HG02623 (cell line): ENCODE results near the gene CSAG1.
"Not testable (repeated sequence)": the region's sequence is repeated elsewhere in the genome, so short reads cannot be mapped to it uniquely, and the experiment has no call there.

ENCODE experiments used
- ATAC-seq: cut with Tn5 transposase; IDR thresholded peaks from one replicate; pipeline ENCODE4 v1.9.1; 2021; ENCODE audit warnings: moderate library complexity; ENCODE audit not compliant: unreplicated experiment

The CSAG1 gene

GRCh38 chrX:152733261-152733975 is at the start of gene CSAG1, which contains the start of gene MAGEA12:
CSAG1 (minus strand) TSS chrX:152733721; CDS start chrX:152732460, 1,261 bp downstream.
MAGEA12 (plus strand) TSS chrX:152733757; CDS start chrX:152736162, 2,405 bp downstream.
- no peak for ATAC-seq

- ATAC-seq = not testable (repeated sequence)
Measured at GRCh38 chrX:152769549-152770289, 36.2 kb upstream of the CSAG1 start, which contains the start of gene MAGEA6. MAGEA6 (minus strand) TSS chrX:152769689; CDS start chrX:152767650, 2,039 bp downstream.

GRCh38 chrX:152766562-152766961 is 33.0 kb upstream of the CSAG1 start:
- ATAC-seq = not testable (repeated sequence)

GRCh38 chrX:152761582-152761981 is 28.1 kb upstream of the CSAG1 start:
- ATAC-seq = not testable (repeated sequence)

GRCh38 chrX:152759544-152759943 is 26.0 kb upstream of the CSAG1 start:
- ATAC-seq = not testable (repeated sequence)

- not testable (repeated sequence) for ATAC-seq
Measured at GRCh38 chrX:152758918-152759317, 25.4 kb upstream of the CSAG1 start, which contains the start of gene CSAG3. CSAG3 (plus strand) TSS chrX:152759218.

- not testable (repeated sequence) for ATAC-seq
Measured at GRCh38 chrX:152754871-152755270, 21.4 kb upstream of the CSAG1 start.

GRCh38 chrX:152753686-152754650 is 20.4 kb upstream of the CSAG1 start, which contains the start of gene MAGEA2:
MAGEA2 (minus strand) TSS chrX:152753842; CDS start chrX:152751363, 2,479 bp downstream.
- not testable (repeated sequence) for ATAC-seq

- no peak for ATAC-seq
Measured at GRCh38 chrX:152738560-152738959, 5.0 kb upstream of the CSAG1 start.

GRCh38 chrX:152736528-152736927 is 3.0 kb upstream of the CSAG1 start:
- ATAC-seq = not testable (repeated sequence)

GRCh38 chrX:152735860-152736511 is 2.5 kb upstream of the CSAG1 start:
- ATAC-seq = no peak

- ATAC-seq = no peak
Measured at GRCh38 chrX:152735101-152735500, 1.6 kb upstream of the CSAG1 start.

GRCh38 chrX:152734143-152734858 is 780 bp upstream of the CSAG1 start:
- not testable (repeated sequence) for ATAC-seq

GRCh38 chrX:152725409-152725808 is 8.1 kb downstream of the CSAG1 start:
- no peak for ATAC-seq

GRCh38 chrX:152713815-152714787 is 19.4 kb downstream of the CSAG1 start, which contains the start of gene MAGEA2B:
MAGEA2B (plus strand) TSS chrX:152714628; CDS start chrX:152717107, 2,479 bp downstream.
- not testable (repeated sequence) for ATAC-seq

- ATAC-seq = not testable (repeated sequence)
Measured at GRCh38 chrX:152713195-152713594, 20.3 kb downstream of the CSAG1 start.

GRCh38 chrX:152709173-152709572 is 24.3 kb downstream of the CSAG1 start, which contains the start of gene CSAG2:
CSAG2 (minus strand) TSS chrX:152709273; CDS start chrX:152709112, 161 bp downstream.
- not testable (repeated sequence) for ATAC-seq

GRCh38 chrX:152706500-152706899 is 27.0 kb downstream of the CSAG1 start:
- ATAC-seq = not testable (repeated sequence)
